Ramos (cell line): ENCODE data around the gene FAS.

Experiments
- in situ Hi-C: fragments of 300-500 bp; cut with MboI; formaldehyde crosslinking; loops from one replicate; pipeline ENCODE4 v1.14.3; 2022; ENCODE audit warnings: low sequenced_read_pairs; ENCODE audit not compliant: unreplicated experiment

Gene FAS

DNA sequence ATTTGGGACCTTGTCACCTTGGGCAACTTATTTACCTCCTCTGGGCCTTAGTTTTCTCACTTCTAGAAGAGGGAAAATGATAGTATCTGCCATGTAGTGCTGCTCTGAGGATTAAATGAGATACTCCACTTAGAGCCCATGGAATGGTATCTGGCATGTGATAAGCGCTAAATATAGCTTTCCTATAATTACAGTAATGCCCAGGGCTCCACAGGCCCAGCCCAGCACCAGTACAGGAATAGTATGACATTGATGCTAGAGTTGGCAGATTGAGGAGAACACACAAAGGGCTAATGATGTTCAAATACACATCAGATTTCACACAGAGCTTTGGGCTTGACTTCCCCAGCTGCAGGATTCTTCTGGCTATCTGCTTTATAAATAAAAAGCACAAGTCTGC is 34.9 kb downstream of the FAS start:
- in situ Hi-C loops, result no loop called here

DNA sequence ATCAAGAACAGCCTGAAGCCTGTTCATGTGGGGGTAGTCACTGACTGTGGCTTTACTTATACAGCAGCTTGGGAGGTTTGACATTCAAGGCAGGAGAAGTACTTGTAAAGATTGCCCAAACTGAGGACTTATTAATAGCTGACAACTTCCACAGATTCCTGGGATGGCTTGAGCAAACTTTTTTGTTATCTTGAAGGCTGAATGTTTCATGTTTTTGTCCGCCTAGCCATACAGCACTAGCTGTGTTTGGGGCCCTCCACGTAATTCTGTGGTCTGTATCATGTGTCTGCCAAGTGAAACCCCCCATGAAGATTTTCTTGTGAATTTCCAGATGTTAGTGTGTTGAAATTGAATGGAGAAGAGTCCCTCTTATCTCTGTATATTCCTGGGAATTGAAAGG is 38.6 kb downstream of the FAS start:
- in situ Hi-C loops, result no loop called here

DNA sequence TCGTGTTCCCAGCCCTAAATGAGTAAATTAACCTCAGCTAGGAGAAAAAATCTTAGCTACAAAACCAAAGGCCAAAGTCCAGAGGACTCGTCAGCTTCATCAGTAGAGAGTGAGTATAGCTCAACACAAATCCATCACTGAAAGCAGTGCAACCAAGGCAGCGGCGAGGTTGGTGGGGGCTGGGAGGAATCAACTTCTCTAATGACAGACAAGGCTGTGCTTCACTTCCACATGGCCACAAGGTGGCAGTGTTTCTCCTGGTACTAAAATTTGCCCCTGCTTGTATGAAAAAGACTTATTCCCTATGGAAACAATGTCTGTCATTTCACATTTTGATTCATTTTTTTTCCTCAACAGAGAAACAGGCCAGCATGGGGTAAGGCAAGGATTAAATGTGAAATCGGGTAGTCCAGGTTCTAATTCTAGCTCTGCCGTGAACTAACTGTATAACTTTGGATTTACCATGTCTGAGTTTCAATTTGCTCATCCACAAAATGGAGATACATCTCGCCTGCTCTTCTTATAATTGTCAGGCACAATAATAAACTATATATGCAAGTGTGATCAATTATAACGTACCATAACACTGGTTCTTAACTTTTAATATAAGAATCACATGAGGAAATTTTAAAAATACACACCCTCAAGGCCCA is 39.3 kb downstream of the FAS start:
- in situ Hi-C loops, result loop anchor here (5.0 kb wide), 1 partner anchor 182 kb away; no protein-coding TSS in a partner anchor

DNA sequence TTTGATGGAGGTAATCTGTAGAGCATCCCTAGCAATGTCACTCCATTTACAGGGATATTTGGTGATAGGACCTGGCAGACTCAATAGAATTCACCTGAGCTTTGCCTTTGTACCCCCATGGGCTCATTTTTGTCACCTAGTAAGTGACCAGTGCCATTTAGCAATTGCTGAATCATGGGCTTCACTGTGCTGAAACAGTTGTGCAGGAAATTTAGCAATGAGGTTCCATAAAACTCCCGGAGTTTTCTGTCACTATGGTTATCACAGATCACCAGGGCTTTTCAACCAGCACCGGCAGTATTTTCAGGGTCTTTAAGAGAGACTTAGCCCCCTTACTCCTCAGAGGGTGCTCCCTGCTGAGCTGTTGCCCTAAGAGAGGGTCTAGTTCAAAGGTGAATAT is 40.2 kb downstream of the FAS start:
- in situ Hi-C loops, result loop anchor here (5.0 kb wide), 1 partner anchor 182 kb away; no protein-coding TSS in a partner anchor

DNA sequence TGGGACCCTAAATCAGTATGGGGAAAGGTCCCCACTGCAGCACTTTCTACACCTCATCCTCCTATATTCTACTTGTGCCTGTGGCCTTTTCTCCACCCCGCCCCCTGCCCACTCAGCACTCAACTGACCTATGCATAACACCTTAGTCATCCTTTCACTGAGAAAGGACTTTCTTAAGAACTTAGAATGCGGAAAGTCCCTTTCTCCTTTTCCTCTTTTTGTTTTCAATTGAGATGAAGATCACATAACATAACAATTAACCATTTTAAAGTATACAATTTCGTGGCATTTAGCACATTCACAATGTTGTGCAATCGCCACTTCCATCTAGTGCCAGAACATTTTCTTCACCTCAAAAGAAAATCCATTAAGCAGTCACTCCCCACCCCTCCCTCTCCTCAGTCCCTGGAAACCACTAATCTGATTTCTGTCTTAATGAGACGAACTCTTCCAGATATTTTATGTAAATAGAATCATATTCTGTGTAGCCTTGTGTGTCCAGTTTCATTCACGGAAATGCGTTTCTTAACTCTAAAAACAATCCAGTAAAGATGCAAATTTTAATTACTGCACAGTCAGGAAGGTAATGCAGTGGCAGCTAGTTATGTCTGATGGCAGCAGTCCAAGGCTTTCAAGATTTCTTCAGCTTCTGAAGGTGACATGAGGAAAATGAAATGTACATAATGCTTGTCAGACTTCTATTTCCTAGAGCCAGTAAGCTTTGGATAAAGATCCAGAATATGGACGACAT is 41.7 kb downstream of the FAS start:
- in situ Hi-C loops, result loop anchor here (5.0 kb wide), 1 partner anchor 180 kb away; no protein-coding TSS in a partner anchor

DNA sequence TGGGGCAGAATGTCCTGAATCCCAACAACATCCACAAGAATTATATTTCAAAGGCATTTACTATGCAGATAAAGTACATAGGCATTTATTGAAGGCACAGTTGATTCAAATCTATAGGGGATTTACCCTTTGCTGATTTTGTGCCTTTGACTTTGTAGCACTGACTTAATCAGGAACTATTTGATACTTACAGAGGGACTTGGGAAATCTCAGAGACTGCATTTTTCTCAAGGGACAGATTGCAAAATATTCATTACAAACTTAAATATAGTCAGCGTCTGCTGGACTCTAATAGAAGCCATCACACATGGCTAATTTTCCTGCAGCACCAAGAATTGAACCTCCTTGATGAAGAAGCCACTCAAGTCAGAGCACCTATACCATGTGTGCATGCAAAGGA is 44.9 kb downstream of the FAS start:
- in situ Hi-C loops, result no loop called here

DNA sequence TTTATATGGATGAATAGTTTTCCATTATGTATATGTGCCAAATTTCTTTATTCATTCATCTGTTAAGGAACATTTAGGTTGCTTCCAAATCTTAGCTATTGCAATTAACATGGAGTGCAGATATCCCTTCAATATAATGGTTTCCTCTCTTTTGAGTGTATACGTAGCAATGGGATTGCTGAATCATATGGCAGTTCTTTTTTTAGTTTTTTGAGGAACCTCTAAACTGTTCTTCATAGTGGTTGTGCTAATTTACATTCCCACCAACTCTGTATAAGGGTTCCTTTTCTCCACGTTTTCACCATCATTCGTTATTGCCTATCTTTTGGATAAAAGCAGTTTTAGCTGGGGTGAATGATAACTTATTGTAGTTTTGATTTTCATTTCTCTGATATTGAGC is 46.5 kb downstream of the FAS start:
- in situ Hi-C loops, result no loop called here

DNA sequence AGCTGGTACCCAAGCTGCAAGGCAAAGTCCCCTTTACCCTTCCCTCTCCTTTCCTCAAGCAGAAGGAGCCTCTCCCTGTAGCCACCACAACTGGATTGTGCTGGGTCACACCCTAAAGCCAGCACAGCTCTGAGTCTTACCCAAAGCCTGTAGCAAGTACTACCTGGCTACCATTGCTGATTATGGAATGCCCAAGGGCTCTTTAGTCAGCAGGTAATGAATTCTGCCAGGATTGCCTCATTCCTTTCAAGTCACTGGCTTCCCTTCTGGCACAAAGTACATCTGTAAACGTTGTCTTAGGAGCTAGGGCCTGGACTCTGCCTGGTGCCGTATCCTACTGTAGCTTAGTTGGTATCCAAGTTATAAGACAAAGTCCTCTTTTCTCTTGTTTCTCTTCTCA is 52.0 kb downstream of the FAS start:
- in situ Hi-C loops, result no loop called here

DNA sequence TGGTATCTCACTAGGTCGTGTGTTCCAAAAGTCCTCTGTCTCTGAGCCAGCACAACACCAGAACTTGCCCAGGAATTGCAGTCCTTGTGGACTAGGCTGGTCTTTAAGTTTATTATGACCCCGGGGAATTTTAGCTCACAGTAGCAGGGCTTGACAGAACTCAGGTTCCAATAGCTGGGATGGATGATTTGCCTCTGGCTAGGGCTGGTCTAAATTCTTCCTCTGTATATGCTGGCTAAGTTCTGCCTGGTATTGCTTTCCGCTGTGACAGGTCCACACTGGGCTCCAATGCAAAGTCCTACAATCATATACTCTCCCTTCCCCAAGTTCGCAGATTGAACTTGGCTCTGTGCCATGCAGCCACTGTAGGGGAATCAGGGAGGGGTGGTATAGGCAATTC is 52.5 kb downstream of the FAS start:
- in situ Hi-C loops, result no loop called here

DNA sequence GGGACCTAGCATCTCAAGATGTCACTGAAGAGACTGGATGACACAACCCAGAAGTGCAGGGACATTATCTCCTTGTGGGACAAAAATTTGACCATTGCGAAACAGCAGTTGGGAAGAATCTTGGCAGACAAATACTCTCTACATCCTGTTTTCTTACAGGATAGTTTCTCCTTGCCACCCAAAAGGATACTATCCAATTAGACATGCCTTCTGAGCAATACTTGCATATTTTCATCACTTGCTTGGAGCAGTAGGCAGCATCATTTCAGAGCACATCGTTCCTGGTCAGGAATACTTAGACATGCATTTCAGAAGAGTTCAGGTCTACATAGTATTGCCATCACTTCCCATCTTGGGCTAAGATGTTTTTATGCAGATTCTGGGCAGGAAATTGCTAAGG is 56.8 kb downstream of the FAS start:
- in situ Hi-C loops, result no loop called here

DNA sequence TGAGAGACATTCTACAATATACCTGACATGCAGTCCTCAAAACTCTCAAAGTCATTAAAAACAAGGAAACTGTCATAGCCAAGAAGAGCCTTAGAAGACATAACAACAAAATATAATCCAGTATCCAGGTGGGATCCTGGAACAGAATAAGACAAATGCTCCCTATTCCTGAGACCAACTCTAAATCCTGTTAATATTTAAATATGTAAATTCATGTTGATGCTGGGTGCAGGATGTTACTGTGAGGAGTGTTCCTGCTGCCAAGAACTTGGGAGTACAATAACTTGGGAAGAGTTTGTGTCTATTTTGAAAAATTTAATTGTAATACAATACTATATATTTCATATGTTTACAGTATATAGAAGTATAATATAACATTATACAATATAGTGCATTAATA is 61.0 kb downstream of the FAS start:
- in situ Hi-C loops, result no loop called here

DNA sequence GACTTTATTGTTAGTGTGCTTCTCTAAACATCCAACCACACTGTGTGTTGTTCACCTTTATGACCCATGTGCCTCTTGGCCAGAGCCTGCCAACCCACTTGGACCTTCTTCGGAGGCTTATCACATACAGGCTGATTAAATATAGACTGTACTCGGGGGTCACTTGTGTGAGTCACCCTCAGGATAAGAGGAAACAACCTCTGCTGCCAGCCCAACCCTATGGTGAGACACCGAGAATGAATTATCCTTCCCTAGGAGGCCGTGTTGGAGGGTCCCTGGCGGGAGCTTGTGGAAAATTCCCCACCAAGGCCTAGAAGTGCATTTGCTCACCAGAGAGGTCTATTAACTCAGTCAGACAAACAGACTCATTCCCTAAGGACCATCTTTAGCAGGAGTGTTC is 63.0 kb downstream of the FAS start:
- in situ Hi-C loops, result no loop called here

DNA sequence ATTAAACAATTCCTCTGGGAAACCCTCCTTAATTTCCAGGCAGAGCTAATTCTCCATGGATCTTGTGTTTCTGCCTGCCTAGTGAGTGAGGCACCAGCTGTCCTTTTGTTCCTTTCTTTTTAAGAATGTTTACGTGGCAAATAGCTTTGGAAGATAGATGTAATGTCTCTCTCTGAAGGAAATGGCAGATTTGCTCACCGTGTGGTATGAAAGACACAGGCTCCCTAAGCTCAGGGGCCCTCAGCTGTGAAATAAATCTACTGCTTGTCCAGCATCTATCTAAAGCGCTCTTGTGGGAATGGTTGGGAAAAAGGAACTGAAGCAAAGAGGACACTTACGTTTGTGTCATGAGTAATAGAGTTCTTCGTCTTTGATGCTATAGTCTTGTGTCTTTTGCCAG is 64.6 kb downstream of the FAS start:
- in situ Hi-C loops, result no loop called here

DNA sequence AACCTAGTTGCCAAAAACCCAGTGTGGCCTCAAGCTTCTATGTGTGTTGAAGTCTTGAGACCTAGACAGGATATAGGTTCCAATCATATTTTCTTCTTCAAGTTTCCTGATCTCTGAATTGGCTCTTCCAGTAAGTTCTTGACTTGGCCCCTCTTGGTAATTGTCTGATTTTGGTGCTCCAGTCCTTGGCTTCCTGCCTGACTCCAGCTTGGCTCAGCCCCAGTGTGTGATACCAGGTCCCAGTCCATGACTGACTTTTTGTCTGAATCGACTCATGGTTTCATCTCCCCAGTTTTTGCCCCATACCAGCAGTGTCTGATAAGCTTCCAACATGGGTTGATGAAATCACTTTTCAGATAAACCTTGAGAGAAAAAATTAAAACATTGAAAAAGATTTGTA is 72.3 kb downstream of the FAS start:
- in situ Hi-C loops, result no loop called here

DNA sequence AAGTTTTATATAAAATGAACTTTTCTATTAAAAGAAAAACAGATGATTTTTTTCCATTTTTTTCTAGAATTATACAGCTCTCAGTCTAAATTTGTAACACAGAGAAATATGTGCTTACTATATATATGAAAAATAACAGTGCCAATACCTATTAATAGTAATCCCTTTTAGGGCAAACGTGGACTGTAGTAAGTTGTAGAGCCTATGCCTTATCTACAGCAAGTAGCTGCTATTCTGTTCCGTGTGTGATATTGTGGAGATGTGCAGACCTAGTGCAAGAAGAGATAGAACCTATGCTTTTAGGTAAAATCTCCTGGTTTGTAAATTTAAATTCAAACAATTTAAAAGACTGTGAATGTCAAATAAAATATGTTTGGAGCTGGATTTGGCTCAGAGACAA is 72.9 kb downstream of the FAS start:
- in situ Hi-C loops, result no loop called here

DNA sequence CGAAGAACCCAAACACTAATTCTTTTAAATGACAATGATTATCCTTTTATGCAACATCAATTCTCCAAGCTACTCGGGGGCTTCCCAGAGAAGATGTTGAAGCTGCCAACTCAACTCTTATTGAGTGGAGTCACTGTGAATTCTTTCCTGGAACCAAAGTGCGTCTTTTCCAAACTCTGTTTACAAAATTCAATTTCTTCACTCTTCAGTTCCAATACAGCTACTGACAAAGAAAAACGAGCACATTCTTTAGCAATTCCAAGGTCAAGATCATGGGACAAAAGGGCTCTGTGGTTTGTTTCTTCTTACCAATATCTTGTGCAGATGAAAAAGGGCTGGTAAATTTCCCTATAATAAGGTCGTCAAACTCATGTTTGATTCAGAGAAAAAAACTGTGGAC is 74.2 kb downstream of the FAS start:
- in situ Hi-C loops, result no loop called here
